Esophagus muscularis mucosa (tissue), 4 donors: ENCODE data around the gene F10.

Source experiments
- EP300 ChIP-seq: sonication (generic); formaldehyde crosslinking; IDR thresholded peaks from one replicate; pipeline ENCODE4 v1.6.1; 2017; ENCODE audit warnings: antibody characterized with exemption
- POLR2A ChIP-seq: fragments of 450-650 bp; IDR thresholded peaks from one replicate; pipeline ENCODE4 v1.6.1; 2017; ENCODE audit warnings: antibody characterized with exemption, moderate library complexity, mild to moderate bottlenecking, low read depth
- POLR2AphosphoS5 ChIP-seq, 2 donors: sonication (generic); formaldehyde crosslinking; IDR thresholded peaks; one replicate each; pipeline ENCODE4 v1.6.1; 2017; ENCODE audit warnings: antibody characterized with exemption in 2 of 2
- TF ChIP-seq, protein P1 (sequence below), 3 experiments: fragments of 200-600 bp in 2 of 3; fragments of 450-650 bp in 1 of 3; sonication (generic) in 2 of 3; IDR thresholded peaks; one replicate each; pipeline ENCODE4 v1.5.1; 2017 to 2019; ENCODE audit warnings: antibody characterized with exemption in 3 of 3, mild to moderate bottlenecking in 2 of 3, moderate library complexity in 1 of 3

DNA sequence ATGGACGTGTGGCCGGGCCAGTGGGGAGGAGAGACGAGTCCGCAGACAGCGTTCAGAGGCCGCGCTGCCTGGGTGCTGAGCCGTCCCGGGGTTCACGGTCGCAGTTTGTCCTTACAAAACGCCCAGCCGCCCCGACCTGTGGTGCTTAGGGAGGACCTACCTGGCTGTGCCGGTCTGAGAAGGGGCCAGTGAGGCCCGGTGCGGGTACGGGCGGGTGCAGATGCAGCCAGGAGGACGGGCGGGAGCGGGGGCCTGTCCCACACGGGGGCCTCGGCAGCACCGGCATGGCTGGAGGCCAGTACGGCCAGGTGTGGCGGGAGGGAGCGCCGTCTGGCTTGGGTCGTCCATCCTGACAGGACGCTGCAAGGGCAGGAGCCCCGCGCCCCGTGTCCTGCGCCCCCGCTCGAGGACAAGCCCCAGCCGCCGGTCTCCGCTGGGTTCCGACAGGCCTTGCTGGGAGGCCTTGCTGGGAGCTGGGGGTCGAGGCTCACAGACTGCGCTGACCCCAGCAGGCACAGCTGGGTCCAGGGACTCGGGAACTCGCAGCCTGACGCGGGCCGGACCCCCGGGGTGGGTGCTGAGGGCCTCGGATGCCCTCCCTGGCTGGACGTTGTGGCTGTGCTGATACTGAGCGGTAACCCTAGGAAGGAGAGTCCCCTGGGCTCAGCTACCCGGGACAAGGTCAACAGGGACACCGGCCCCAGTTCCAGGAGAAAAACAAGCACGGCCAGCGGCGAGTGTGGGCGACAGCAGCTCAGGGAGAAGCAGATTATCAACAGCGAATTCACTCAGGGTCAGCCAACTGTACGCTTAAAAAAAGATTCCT is 30.6 kb downstream of the F10 start:
- TF ChIP-seq, protein P1, sequence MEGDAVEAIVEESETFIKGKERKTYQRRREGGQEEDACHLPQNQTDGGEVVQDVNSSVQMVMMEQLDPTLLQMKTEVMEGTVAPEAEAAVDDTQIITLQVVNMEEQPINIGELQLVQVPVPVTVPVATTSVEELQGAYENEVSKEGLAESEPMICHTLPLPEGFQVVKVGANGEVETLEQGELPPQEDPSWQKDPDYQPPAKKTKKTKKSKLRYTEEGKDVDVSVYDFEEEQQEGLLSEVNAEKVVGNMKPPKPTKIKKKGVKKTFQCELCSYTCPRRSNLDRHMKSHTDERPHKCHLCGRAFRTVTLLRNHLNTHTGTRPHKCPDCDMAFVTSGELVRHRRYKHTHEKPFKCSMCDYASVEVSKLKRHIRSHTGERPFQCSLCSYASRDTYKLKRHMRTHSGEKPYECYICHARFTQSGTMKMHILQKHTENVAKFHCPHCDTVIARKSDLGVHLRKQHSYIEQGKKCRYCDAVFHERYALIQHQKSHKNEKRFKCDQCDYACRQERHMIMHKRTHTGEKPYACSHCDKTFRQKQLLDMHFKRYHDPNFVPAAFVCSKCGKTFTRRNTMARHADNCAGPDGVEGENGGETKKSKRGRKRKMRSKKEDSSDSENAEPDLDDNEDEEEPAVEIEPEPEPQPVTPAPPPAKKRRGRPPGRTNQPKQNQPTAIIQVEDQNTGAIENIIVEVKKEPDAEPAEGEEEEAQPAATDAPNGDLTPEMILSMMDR (IDR thresholded peaks at IDR 0.05), result no peak
- TF ChIP-seq POLR2A (no peak), POLR2AphosphoS5 (IDR thresholded peaks at IDR 0.05) (no peak), EP300 (no peak)
